Skeletal muscle tissue (tissue), 4 donors: ENCODE measurements around the gene ZNF394. TPM values are rescaled to one million over a fixed set of nuclear protein-coding genes. Genes with fewer than 3 reads are reported as not detected.

Experiments
- H3K27ac ChIP-seq: one replicate; pipeline ENCODE4 v1.7.0; 2013; ENCODE audit warnings: mild to moderate bottlenecking, low read depth, low read length, inconsistent platforms
- H3K27me3 ChIP-seq, 3 donors: one replicate each; pipeline ENCODE4 v1.7.0; 2013; ENCODE audit warnings: low read length in 3 of 3; ENCODE audit not compliant: control insufficient read depth in 3 of 3, insufficient read depth in 3 of 3
- H3K36me3 ChIP-seq, 3 donors: one replicate each; pipeline ENCODE4 v1.7.0; 2013; ENCODE audit warnings: low read length in 3 of 3; ENCODE audit not compliant: control insufficient read depth in 3 of 3, insufficient read depth in 3 of 3
- H3K4me1 ChIP-seq, 3 donors: one replicate each; pipeline ENCODE4 v1.7.0; 2013; ENCODE audit warnings: low read length in 3 of 3, mild to moderate bottlenecking in 3 of 3; ENCODE audit not compliant: control insufficient read depth in 3 of 3, insufficient read depth in 3 of 3
- H3K4me3 ChIP-seq, 3 donors: one replicate each; pipeline ENCODE4 v1.7.0; 2013; ENCODE audit warnings: low read length in 3 of 3
- H3K9ac ChIP-seq, 3 donors: one replicate each; pipeline ENCODE4 v1.7.0; 2013; ENCODE audit warnings: low read length in 3 of 3, mild to moderate bottlenecking in 3 of 3, moderate library complexity in 2 of 3, low read depth in 1 of 3
- H3K9me3 ChIP-seq, 3 donors: one replicate each; pipeline ENCODE4 v1.7.0; 2013; ENCODE audit warnings: low read length in 3 of 3; ENCODE audit not compliant: control insufficient read depth in 3 of 3
- total RNA-seq: library from RNA; depleted of rRNA; stranded (reverse); fragments of >200 nt; gene quantifications from one replicate; pipeline ENCODE4 v1.2.3, GENCODE V29; 2014
- donor health status: Osteomylitis.

ZNF394 gene
- total RNA-seq, 1 donor from 2014 or later = 39.7 TPM

- Histone ChIP-seq H3K27ac (peak within 1 kb of the TSS; percentile 87), H3K9ac (peak within 1 kb of the TSS; percentile 87 to 89 (median 88)), H3K9me3 (no peaks in the 10 kb centered on the region), H3K27me3 (no peaks in the 10 kb centered on the region), H3K4me3 (peak within 1 kb of the TSS; percentile 85 to 90 (median 87)), H3K4me1 (peaks cover 4 to 9% (median 7%) of the 10 kb centered on the region in 3 donors), H3K36me3 (peaks cover 0 to 6% (median 0%) of the 10 kb centered on the region in 3 donors)
Measured at GRCh38 chr7:99472561-99473314, 27.3 kb downstream of the ZNF394 start, which contains the start of gene ZNF789. Gene ZNF789, plus strand, starts transcription at chr7:99472890. Its CDS starts 3,567 bp downstream, at chr7:99476457.

- no peak overlapping the region for H3K9ac ChIP-seq
- peaks cover 14 to 26% (median 17%) of the 10 kb centered on the region in 3 donors for H3K4me1 ChIP-seq
- H3K4me3 ChIP-seq = no peak overlapping the region
- no peaks in the 10 kb centered on the region for H3K36me3 ChIP-seq
- H3K9me3 ChIP-seq = no peaks in the 10 kb centered on the region
- peak overlapping the region; percentile 40 for H3K27ac ChIP-seq
- no peaks in the 10 kb centered on the region for H3K27me3 ChIP-seq
Measured at GRCh38 chr7:99469381-99470065, 30.6 kb downstream of the ZNF394 start.

DNA sequence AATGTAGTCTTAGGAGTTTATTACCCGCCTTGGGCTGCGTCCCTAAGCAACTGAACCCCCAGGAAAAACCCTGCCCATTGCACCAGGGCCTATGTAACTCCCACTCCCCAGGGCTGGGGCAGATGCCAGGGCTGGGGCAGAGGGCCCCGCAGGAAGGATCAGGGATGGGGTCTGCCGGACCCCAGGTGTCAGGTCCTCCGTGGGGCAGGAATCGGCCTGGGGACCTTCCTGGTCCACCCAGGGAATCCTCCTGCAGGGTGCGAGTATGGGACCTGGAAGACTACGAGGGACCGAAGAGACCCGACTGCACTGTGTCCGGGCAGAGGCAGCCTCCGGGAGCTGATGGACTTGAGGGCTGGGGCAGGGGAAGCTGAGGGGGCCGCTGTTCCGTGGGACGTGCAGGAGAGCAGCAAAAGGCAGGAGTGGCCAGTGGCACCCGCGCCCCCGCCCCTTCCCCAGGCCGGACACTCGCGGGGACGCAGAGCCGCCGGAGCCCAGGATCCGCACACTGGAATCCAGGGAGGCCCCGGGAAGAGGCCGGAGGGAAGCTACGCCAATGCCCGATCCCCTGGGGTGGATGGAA, 31.7 kb downstream of the ZNF394 start:
- no peak overlapping the region for H3K27ac ChIP-seq
- H3K4me3 ChIP-seq = no peak overlapping the region
- peaks cover 20 to 28% (median 20%) of the 10 kb centered on the region in 3 donors for H3K4me1 ChIP-seq
- H3K27me3 ChIP-seq = no peaks in the 10 kb centered on the region
- peaks cover 4 to 5% (median 4%) of the 10 kb centered on the region in 3 donors for H3K36me3 ChIP-seq
- no peak overlapping the region for H3K9ac ChIP-seq
- no peaks in the 10 kb centered on the region for H3K9me3 ChIP-seq

DNA sequence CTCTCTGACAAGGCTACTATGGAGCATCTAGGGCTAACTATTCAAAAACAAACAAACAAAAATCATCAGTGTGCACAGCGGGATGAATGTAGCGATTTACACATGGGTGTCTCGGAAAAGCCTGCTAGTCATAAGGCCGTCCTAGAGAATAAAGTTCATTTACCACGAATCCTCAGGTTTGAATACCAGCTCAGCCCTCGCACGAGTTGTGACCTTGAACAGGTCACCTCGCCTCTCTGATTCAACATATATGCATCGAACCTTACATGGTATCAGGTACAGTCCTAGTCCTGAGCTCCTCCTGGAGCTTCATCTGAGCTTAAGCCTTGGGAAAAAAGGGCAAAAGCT, 34.7 kb downstream of the ZNF394 start:
- Histone ChIP-seq H3K4me1 (peaks cover 25 to 40% (median 29%) of the 10 kb centered on the region in 3 donors), H3K9ac (peak overlapping the region; percentile 98 to 100 (median 100)), H3K27ac (peak overlapping the region; percentile 89), H3K36me3 (peaks cover 7 to 12% (median 9%) of the 10 kb centered on the region in 3 donors), H3K27me3 (no peaks in the 10 kb centered on the region), H3K4me3 (peak overlapping the region; percentile 99 to 100 (median 99)), H3K9me3 (no peaks in the 10 kb centered on the region)

GRCh38 chr7:99461221-99461620, 38.9 kb downstream of the ZNF394 start:
- peaks cover 41 to 53% (median 42%) of the 10 kb centered on the region in 3 donors for H3K36me3 ChIP-seq
- H3K4me3 ChIP-seq = no peak overlapping the region
- no peak overlapping the region for H3K9ac ChIP-seq
- H3K4me1 ChIP-seq = peaks cover 29 to 49% (median 34%) of the 10 kb centered on the region in 3 donors
- no peaks in the 10 kb centered on the region for H3K27me3 ChIP-seq
- H3K9me3 ChIP-seq = no peaks in the 10 kb centered on the region
- H3K27ac ChIP-seq = no peak overlapping the region

GRCh38 chr7:99460651-99461050, 39.4 kb downstream of the ZNF394 start:
- peaks cover 29 to 43% (median 34%) of the 10 kb centered on the region in 3 donors for H3K4me1 ChIP-seq
- H3K4me3 ChIP-seq = no peak overlapping the region
- peak overlapping the region in 2 of 3 donors; percentile 16 to 21 for H3K9ac ChIP-seq
- no peaks in the 10 kb centered on the region for H3K9me3 ChIP-seq
- no peaks in the 10 kb centered on the region for H3K27me3 ChIP-seq
- peaks cover 46 to 59% (median 48%) of the 10 kb centered on the region in 3 donors for H3K36me3 ChIP-seq
- H3K27ac ChIP-seq = no peak overlapping the region

DNA sequence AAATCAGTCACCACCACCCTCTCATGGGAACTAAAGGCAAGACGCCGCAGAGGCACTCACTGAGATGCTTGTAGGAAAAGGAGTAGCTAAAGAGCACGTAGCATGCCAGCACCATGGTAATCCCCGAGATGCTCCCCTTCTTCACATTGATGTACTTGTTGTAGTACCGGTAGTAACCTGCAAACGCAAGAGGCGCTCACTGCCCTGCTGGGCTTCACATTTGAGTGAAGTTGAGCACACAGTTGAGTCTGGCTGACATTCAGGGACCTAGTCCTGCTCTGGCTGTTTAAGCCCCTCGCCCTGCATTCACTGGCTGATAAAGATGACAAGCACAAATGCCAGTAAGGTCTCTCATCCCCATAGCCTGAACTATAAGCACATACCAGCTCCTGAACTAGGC, 41.0 kb downstream of the ZNF394 start:
- no peak overlapping the region for H3K9ac ChIP-seq
- H3K4me1 ChIP-seq = peaks cover 17 to 28% (median 21%) of the 10 kb centered on the region in 3 donors
- H3K27ac ChIP-seq = no peak overlapping the region
- no peaks in the 10 kb centered on the region for H3K9me3 ChIP-seq
- H3K36me3 ChIP-seq = peaks cover 53 to 74% (median 63%) of the 10 kb centered on the region in 3 donors
- H3K27me3 ChIP-seq = no peaks in the 10 kb centered on the region
- no peak overlapping the region for H3K4me3 ChIP-seq

DNA sequence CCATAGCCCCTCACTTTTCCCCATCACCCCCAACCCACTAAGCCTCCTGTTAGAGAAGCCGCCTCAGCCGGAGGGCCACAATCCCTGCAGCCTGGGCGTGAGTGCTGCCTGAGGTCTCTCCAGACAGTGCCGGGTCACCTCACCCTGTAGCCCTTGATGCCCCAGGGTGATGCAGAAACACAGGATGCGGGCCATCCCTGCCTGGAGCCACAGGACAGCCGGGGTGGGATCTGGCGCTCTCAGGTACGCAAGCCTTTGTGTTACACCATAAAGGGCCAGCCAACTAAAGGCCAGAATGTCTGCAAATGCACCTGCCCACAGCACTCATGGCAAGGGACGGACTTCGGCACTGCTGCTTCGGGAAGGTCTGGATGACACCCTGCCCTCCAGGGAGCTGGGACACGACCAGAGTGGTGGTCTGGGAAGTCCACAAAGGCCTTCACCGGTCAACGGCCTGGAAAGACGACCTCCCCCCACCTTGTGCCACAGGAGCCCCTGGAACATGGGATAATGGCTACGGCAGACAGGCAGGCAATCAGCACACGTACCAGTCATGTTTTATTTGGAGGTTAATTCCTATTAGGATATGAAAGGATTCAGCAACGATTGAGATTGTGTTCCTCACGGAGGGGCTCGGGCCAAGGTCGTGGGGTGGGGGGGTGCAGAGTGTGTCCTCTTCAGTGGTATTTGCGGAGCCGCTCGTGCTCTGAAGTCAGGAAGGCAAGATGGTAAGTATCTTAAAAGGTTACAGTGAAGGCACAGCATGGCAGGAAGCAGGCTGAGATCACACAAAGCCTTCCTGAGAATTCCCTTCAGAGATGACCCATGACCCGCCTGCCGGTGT, 42.2 kb downstream of the ZNF394 start:
- peaks cover 13 to 22% (median 15%) of the 10 kb centered on the region in 3 donors for H3K4me1 ChIP-seq
- peaks cover 58 to 78% (median 69%) of the 10 kb centered on the region in 3 donors for H3K36me3 ChIP-seq
- H3K9ac ChIP-seq = no peak overlapping the region
- no peaks in the 10 kb centered on the region for H3K27me3 ChIP-seq
- H3K4me3 ChIP-seq = no peak overlapping the region
- H3K27ac ChIP-seq = no peak overlapping the region
- no peaks in the 10 kb centered on the region for H3K9me3 ChIP-seq

GRCh38 chr7:99457050-99457649, 42.9 kb downstream of the ZNF394 start:
- peaks cover 61 to 81% (median 74%) of the 10 kb centered on the region in 3 donors for H3K36me3 ChIP-seq
- H3K9ac ChIP-seq = no peak overlapping the region
- peaks cover 10 to 20% (median 11%) of the 10 kb centered on the region in 3 donors for H3K4me1 ChIP-seq
- no peaks in the 10 kb centered on the region for H3K9me3 ChIP-seq
- H3K4me3 ChIP-seq = no peak overlapping the region
- no peaks in the 10 kb centered on the region for H3K27me3 ChIP-seq
- no peak overlapping the region for H3K27ac ChIP-seq
